Upper lobe of left lung (tissue), 6 donors: Measurements from ENCODE around the gene KIF25. TPM values are rescaled to one million over a fixed set of nuclear protein-coding genes. Genes with fewer than 3 reads are reported as not detected.
"Not testable (repeated sequence)": the region's sequence is repeated elsewhere in the genome, so short reads cannot be mapped to it uniquely, and the experiment has no call there.

Source experiments
- ATAC-seq, 2 donors: fragments of 200-7000 bp; cut with Tn5 transposase; one replicate each; pipeline ENCODE4 v1.9.1; 2022; ENCODE audit warnings: mild to moderate bottlenecking in 2 of 2, moderate library complexity in 2 of 2; ENCODE audit not compliant: low FRiP score in 2 of 2
- DNase-seq, 2 donors: peaks; one replicate each; pipeline ENCODE4 v3.0.0-alpha.2; 2019 to 2020
- H3K27ac ChIP-seq, 4 donors: fragments of 200-600 bp; sonication (generic); one replicate each; pipeline ENCODE4 v1.5.1; 2016 to 2019
- H3K27me3 ChIP-seq, 4 donors: fragments of 200-600 bp; sonication (generic); one replicate each; pipeline ENCODE4 v1.5.1; 2017 to 2019
- H3K36me3 ChIP-seq, 4 donors: fragments of 200-600 bp; sonication (generic); one replicate each; pipeline ENCODE4 v1.5.1; 2016 to 2019
- H3K4me1 ChIP-seq, 4 donors: fragments of 200-600 bp; sonication (generic); one replicate each; pipeline ENCODE4 v1.5.1; 2018 to 2019
- H3K4me3 ChIP-seq, 4 donors: fragments of 200-600 bp; sonication (generic); one replicate each; pipeline ENCODE4 v1.5.1; 2017 to 2019; ENCODE audit warnings: mild to moderate bottlenecking in 2 of 4, moderate library complexity in 1 of 4
- H3K9me3 ChIP-seq, 4 donors: fragments of 200-600 bp; sonication (generic); one replicate each; pipeline ENCODE4 v1.5.1; 2018 to 2019
- EP300 ChIP-seq, 4 donors: sonication (generic); formaldehyde crosslinking; IDR thresholded peaks; one replicate each; pipeline ENCODE4 v1.5.1; 2017; ENCODE audit warnings: antibody characterized with exemption in 4 of 4, control low read depth in 2 of 4
- POLR2A ChIP-seq, 4 donors: fragments of 450-650 bp; IDR thresholded peaks; one replicate each; pipeline ENCODE4 v1.5.1; 2016 to 2017; ENCODE audit warnings: antibody characterized with exemption in 4 of 4, mild to moderate bottlenecking in 2 of 4
- POLR2AphosphoS5 ChIP-seq, 2 donors: sonication (generic); formaldehyde crosslinking; IDR thresholded peaks; one replicate each; pipeline ENCODE4 v1.5.1; 2017; ENCODE audit warnings: antibody characterized with exemption in 2 of 2
- WGBS, 2 donors: methylation state at CpG; one replicate each; pipeline ENCODE4 v1.1.5; 2017 to 2018; 5-methylcytosine and 5-hydroxymethylcytosine counted together
- total RNA-seq, 6 donors: library from RNA; depleted of rRNA in 4 of 6; stranded (reverse); fragments of >200 nt in 4 of 6; gene quantifications; one replicate each; pipeline versions ENCODE4 v1.1.0 to v1.2.1, GENCODE V29; 2016 to 2021
- TF ChIP-seq, protein P1 (sequence below), 6 experiments: fragments of 450-650 bp in 4 of 6; fragments of 200-600 bp in 2 of 6; sonication (generic) in 2 of 6; IDR thresholded peaks; one replicate each; pipeline ENCODE4 v1.5.1; 2016 to 2019; ENCODE audit warnings: antibody characterized with exemption in 6 of 6
- donor health status: DM: no; HTN: no; CAD: no; lungs with moderate emphysema.
- donor health status: DM: no; HTN: yes; CAD: no; lungs with severe emphysema.

Gene KIF25
- total RNA-seq, 6 donors from 2014 or later: 0.17 to 0.54 (median 0.30) TPM; not detected in 3

DNA sequence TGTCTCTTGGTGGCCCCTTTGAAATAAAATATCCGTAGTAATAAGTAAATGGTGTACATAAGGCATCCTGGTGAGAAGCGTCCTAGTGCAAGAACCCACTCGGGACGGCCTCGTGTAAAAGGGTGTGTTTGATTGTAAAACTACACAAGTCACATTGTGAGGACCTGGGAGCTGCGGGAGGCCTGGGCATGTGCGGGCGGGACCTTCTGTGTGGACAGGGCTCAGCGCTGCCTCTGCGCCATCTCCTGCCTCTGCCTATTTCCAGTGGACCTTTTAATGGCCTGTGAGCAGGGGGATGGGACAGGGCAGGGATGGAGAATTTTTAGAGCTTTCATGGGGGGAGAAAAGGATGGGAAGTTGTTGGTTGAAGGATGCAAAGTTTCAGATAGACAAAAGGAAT, 25.3 kb upstream of the KIF25 start:
- Histone ChIP-seq H3K27me3 (no peaks in the 10 kb centered on the region), H3K27ac (no peak overlapping the region), H3K36me3 (peaks cover 0 to 46% (median 21%) of the 10 kb centered on the region in 4 donors), H3K4me1 (peaks cover 2 to 12% (median 8%) of the 10 kb centered on the region in 4 donors), H3K4me3 (no peak overlapping the region), H3K9me3 (no peaks in the 10 kb centered on the region)
- WGBS, 2 donors: 97% methylated on average over 10 of the region's 10 CpGs
- no peak for DNase-seq
- no peak for TF ChIP-seq POLR2AphosphoS5 (IDR thresholded peaks at IDR 0.05)
- TF ChIP-seq POLR2A (IDR thresholded peaks at IDR 0.05): no peak
- TF ChIP-seq, protein P1, sequence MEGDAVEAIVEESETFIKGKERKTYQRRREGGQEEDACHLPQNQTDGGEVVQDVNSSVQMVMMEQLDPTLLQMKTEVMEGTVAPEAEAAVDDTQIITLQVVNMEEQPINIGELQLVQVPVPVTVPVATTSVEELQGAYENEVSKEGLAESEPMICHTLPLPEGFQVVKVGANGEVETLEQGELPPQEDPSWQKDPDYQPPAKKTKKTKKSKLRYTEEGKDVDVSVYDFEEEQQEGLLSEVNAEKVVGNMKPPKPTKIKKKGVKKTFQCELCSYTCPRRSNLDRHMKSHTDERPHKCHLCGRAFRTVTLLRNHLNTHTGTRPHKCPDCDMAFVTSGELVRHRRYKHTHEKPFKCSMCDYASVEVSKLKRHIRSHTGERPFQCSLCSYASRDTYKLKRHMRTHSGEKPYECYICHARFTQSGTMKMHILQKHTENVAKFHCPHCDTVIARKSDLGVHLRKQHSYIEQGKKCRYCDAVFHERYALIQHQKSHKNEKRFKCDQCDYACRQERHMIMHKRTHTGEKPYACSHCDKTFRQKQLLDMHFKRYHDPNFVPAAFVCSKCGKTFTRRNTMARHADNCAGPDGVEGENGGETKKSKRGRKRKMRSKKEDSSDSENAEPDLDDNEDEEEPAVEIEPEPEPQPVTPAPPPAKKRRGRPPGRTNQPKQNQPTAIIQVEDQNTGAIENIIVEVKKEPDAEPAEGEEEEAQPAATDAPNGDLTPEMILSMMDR (IDR thresholded peaks at IDR 0.05): no peak
- TF ChIP-seq EP300 (IDR thresholded peaks at IDR 0.05): no peak
- no peak for ATAC-seq

DNA sequence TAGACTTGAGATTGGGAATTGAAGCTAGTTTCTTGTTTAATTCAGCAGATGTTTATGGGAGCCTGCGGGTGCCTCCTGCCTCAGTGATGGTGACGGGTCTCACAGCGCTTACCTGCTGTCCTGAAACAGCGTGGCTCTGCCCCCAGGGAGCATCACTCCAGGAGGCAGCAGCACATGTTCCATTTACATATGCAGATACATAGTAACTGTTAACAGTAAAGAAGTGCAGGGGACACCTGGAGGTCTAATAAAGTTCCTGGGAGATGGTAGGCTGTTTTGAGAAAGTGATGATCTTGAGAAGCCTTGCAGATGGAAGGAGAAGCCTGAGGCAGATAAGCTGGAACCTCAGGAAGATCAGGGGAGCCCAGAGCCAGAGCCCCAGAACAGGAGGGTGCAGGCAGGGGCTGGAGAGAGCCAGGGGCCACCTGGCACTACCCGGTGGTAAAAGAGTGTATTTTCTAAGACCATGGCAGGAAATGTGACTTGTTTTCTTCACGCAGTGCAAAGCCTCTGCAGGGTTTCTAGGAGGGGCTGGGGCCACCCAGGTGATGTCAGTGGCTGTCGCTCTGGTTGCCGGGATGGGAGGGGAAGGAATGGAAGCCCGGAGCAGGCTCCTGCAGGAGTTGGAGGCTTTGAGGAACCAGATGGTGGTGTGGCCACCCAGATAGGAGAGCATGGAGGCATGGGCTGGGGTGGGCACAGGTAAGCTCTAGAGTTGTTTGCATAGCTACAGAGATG, 24.2 kb upstream of the KIF25 start:
- TF ChIP-seq, protein P1 (IDR thresholded peaks at IDR 0.05): no peak
- no peak for TF ChIP-seq POLR2AphosphoS5 (IDR thresholded peaks at IDR 0.05)
- Histone ChIP-seq H3K27me3 (no peaks in the 10 kb centered on the region), H3K9me3 (no peaks in the 10 kb centered on the region), H3K4me3 (no peak overlapping the region), H3K4me1 (peaks cover 2 to 12% (median 8%) of the 10 kb centered on the region in 4 donors), H3K27ac (no peak overlapping the region), H3K36me3 (peaks cover 0 to 35% (median 14%) of the 10 kb centered on the region in 4 donors)
- WGBS, 2 donors: 78 to 84% methylated on average over 9 of the region's 9 CpGs
- no peak for ATAC-seq
- no peak for DNase-seq

- TF ChIP-seq POLR2A (IDR thresholded peaks at IDR 0.05) (no peak), EP300 (IDR thresholded peaks at IDR 0.05) (no peak), POLR2AphosphoS5 (IDR thresholded peaks at IDR 0.05) (no peak)
- TF ChIP-seq, protein P1 (IDR thresholded peaks at IDR 0.05): no peak
- WGBS, 2 donors: 62 to 74% methylated on average over 12 of the region's 12 CpGs
- Histone ChIP-seq H3K27me3 (no peaks in the 10 kb centered on the region), H3K9me3 (no peaks in the 10 kb centered on the region), H3K4me1 (peaks cover 2 to 12% (median 8%) of the 10 kb centered on the region in 4 donors), H3K4me3 (no peak overlapping the region), H3K36me3 (peaks cover 0 to 21% (median 3%) of the 10 kb centered on the region in 4 donors), H3K27ac (no peak overlapping the region)
- DNase-seq: peak in 1 of 2 donors; percentile 55
- no peak for ATAC-seq
Observed at GRCh38 chr6:167974640-167975344, 22.7 kb upstream of the KIF25 start.

GRCh38 chr6:167975458-167975857, 22.0 kb upstream of the KIF25 start:
- H3K27ac ChIP-seq: no peak overlapping the region
- H3K9me3 ChIP-seq: no peaks in the 10 kb centered on the region
- no peak overlapping the region for H3K4me3 ChIP-seq
- peaks cover 2 to 12% (median 8%) of the 10 kb centered on the region in 4 donors for H3K4me1 ChIP-seq
- DNase-seq (no peak), ATAC-seq (peak in 1 of 2 donors; percentile 13)
- no peaks in the 10 kb centered on the region for H3K27me3 ChIP-seq
- 75 to 86% methylated on average over 19 of the region's 19 CpGs for WGBS, 2 donors
- H3K36me3 ChIP-seq: peaks cover 0 to 15% (median 0%) of the 10 kb centered on the region in 4 donors
- TF ChIP-seq, protein P1 (IDR thresholded peaks at IDR 0.05): no peak

DNA sequence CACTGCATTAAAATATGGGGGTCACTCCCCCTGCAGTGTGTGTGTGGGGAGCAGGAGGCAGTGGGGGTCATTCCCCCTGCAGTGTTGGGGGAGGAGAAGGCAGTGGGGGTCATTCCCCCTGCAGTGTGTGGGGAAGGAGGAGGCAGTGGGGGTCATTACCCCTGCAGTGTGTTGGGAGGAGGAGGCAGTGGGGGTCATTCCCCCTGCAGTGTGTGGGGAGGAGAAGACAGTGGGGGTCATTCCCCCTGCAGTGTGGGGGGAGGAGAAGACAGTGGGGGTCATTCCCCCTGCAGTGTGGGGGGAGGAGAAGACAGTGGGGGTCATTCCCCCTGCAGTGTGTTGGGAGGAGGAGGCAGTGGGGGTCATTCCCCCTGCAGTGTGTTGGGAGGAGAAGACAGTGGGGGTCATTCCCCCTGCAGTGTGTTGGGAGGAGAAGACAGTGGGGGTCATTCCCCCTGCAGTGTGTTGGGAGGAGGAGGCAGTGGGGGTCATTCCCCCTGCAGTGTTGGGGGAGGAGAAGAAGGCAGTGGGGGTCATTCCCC, 21.3 kb upstream of the KIF25 start:
- not testable (repeated sequence) for DNase-seq

More for the DNA sequence above, 21.3 kb upstream of the KIF25 start:
- H3K4me1 ChIP-seq: peaks cover 2 to 12% (median 8%) of the 10 kb centered on the region in 4 donors
- not testable (repeated sequence) for H3K36me3 ChIP-seq, H3K4me3 ChIP-seq, H3K9me3 ChIP-seq, ATAC-seq, H3K27ac ChIP-seq, H3K27me3 ChIP-seq
